Ramos (cell line): ENCODE measurements around the gene ZNF569.
"Not testable (repeated sequence)": the region's sequence is repeated elsewhere in the genome, so short reads cannot be mapped to it uniquely, and the experiment has no call there.

Experiments
- in situ Hi-C: fragments of 300-500 bp; cut with MboI; formaldehyde crosslinking; loops from one replicate; pipeline ENCODE4 v1.14.3; 2022; ENCODE audit warnings: low sequenced_read_pairs; ENCODE audit not compliant: unreplicated experiment

The ZNF569 gene

DNA sequence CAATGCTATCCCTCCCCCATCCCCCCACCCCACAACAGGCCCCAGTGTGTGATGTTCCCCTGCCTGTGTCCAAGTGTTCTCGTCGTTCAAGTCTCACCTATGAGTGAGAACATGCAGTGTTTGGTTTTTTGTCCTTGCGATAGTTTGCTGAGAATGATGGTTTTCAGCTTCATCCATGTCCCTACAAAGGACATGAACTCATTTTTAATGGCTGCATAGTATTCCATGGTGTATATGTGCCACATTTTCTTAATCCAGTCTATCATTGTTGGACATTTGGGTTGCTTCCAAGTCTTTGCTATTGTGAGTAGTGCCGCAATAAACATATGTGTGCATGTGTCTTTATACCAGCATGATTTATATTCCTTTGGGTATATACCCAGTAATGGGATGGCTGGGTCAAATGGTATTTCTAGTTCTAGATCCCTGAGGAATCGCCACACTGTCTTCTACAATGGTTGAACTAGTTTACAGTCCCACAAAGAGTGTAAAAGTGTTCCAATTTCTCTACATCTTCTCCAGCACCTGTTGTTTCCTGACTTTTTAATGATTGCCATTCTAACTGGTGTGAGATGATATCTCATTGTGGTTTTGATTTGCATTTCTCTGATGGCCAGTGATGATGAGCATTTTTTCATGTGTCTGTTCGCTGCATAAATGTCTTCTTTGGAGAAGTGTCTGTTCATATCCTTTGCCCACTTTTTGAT is 61.0 kb downstream of the ZNF569 start:
- in situ Hi-C loops, result not testable (repeated sequence)

DNA sequence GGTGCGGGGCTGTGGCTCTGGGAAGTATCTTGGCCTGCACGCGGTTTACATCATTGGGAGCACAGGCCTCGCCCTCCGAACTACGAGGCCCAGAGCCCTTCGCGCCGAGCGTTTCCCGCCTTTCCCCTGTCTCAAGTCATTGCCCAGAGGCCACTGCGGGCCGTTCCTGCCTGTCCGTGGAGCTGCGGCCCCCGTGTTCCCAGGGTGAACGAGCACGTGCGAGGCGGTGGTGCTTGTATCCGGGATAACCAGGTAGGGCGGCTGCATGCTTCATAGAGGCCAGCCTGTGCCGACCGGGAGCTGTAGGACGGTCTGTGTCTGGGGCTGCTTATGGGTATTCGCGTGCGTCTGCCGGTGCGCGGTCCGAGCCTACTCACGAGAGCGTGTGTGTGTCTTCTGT is 63.8 kb downstream of the ZNF569 start:
- in situ Hi-C loops, result no loop called here

DNA sequence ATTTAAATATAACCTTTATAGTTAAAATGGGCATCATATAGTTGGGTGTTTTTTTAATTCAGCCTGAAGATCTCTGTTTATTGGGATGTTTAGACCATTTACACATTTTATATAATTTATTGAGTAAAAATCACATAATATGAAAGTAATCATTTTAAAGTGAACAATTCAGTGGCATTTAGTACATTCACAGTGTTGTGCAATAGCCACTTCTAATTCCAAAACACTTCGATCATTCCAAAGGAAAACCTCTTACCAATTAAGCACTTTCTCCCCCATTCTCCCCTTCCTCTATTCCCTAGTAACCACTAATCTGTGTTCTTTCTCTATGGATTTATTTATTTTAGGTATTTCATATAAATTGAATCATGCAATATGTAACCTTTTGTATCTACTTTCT is 66.2 kb downstream of the ZNF569 start:
- in situ Hi-C loops, result no loop called here

DNA sequence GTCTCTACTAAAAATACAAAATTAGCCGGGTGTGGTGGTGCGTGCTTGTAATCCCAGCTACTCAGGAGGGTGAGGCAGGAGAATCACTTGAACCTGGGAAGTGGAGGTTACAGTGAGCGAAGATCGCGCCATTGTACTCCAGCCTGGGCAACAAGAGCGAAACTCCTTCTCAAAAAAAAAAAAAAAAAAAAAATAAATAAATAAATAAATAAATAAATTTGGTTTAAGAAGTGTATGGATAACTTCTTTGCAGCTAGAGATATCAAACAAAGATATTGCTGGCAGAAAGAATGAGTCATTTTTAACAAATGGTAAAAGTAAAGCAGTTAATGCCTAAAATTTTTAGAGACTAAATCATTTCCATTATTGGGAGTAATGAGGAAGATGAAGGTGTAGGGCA is 75.8 kb downstream of the ZNF569 start:
- in situ Hi-C loops, result not testable (repeated sequence)

DNA sequence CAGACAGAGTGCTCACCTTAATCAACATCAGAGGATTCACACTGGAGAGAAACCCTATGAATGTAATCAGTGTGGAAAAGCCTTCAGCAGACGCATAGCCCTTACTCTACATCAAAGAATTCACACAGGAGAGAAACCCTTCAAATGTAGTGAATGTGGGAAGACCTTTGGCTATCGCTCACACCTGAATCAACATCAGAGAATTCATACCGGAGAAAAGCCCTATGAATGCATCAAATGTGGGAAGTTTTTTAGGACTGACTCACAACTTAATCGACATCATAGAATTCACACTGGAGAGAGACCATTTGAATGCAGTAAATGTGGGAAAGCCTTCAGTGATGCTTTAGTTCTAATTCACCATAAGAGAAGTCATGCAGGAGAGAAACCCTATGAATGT is 78.0 kb downstream of the ZNF569 start:
- in situ Hi-C loops, result no loop called here

DNA sequence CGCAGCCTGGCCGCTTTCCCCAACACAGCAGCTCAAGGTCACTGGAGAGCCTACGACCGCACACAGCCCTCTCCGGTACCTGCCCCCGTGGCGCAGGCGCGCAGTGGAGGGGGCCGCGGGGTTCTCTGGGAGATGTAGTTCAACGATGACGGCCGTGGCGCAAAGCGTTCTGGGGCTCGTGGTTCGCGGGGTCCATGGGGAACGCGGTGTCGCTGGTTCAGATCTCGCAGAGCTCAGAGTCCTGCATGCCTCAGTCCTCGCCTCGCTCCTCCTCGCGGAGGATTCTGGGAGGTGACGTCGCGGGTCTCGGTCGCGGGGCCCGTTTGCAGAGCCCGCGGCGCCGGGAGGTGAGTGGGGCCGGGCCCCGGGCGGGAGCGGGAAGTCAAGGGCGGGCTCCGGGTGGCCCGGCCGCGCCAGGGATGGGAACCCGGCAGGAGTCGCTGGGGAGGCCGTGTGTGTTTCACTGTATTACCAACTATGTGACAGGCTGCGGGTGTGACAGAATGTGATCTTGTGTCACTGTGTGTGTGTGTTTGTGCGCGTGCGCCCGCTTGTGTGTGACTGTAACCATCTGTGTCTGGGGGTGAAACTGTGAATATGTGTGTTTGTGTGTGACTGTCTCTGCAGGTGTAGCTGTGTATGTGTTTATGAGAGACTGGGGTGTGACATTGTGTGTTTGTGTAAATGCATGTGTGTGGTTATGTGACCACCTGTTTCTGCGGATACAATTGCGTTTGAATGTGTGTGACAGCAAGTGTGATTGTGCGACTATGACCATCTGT is 96.2 kb downstream of the ZNF569 start, which contains the start of gene ZNF527:
Gene ZNF527 (plus strand): TSS at position 220 of the 782 bp plus-strand sequence. CDS start 3,100 bp downstream, outside the sequence.
- in situ Hi-C loops, result no loop called here

DNA sequence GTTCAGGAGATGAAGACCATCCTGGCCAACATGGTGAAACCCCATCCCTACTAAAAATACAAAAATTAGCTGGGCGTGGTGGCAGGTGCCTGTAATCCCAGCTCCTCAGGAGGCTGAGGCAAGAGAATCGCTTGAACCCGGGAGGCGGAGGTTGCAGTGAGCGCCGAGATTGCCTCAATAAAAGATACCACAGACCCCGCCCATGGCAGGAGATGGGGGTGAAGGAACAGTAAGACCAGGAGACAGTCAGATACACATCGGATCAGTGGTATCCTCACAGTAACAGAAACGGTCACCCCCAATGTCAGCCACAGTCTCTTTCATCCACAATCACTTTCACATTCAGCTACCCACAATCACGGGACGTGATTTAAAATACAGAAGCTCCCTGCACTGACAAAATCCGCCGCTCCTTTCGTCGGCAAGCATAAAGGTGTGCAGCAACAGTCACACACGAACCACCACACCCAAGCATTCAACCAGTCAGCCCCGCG is 96.8 kb downstream of the ZNF569 start:
- in situ Hi-C loops, result not testable (repeated sequence)

DNA sequence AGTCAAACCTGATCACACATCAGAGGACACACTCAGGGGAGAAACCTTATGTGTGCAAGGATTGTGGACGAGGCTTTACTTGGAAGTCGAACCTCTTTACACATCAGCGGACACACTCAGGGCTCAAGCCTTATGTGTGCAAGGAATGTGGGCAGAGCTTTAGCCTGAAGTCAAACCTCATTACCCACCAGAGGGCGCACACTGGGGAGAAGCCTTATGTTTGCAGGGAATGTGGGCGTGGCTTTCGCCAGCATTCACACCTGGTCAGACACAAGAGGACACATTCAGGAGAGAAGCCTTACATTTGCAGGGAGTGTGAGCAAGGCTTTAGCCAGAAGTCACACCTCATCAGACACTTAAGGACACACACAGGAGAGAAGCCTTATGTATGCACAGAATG is 104.5 kb downstream of the ZNF569 start:
- in situ Hi-C loops, result no loop called here

DNA sequence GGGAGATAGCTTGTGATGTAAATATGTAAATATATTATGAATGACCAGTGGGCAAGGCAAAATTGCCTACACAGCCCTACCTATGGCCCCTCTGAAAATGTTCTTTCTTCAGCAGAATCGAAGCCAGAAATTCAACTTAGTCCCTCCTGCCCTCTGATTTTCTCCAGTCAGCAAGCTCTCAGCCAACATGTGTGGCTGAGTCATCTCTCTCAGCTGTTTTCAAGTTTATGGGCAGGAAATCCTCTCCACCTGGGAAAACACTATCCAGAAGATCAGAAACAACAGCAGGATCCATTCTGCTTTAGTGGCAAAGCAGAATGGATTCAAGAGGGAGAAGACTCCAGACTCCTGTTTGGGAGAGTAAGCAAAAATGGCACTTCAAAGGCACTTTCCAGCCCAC is 105.2 kb downstream of the ZNF569 start:
- in situ Hi-C loops, result no loop called here
